Measurements from ENCODE around the gene SMR3B. TPM values are rescaled to one million over a fixed set of nuclear protein-coding genes. Genes with fewer than 3 reads are reported as not detected.

SMR3B gene
- total and polyA plus RNA-seq, 2 of the 8 experiments (the other 6 are each of a cell fraction or from before 2014, with no cell fraction given): not detected

DNA sequence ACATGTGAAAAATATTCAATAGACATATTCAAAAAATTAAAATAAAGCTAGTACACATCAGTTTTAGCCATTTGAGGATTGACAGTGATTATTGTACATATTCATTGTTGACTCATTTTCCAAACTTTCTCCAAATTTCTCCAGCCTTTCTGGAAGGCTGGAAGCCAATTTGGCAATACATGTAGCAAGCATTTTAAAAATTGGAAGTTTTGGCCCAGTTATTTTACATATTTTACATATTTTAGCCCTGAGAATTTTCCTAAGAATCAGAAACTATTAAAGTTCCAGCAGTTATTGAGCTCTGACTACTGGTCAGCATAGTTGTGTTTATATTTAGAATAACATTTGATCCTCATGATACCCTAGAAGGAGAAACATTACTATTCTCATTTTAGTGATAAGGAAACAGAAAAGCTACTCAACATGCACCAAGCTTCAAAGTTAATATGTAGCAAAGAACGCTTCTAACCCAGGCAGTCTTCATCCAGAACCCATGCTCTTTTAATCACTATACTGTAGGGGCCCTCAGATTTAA, 45.0 kb upstream of the SMR3B start:
- no peak overlapping the region for H3K4me2 ChIP-seq (ENCODE audit: insufficient read depth in 1 of 2, low read depth in 2 of 2, low read length in 2 of 2)
- H3K9ac ChIP-seq (replicated peaks in 1 of 4; ENCODE audit: extremely low read depth in 1 of 4, low read depth in 3 of 4, low read length in 3 of 4): no peak overlapping the region
- no peak overlapping the region for H3K27ac ChIP-seq (ENCODE audit: low read depth, low read length)
- no peak overlapping the region for H3K4ac ChIP-seq (replicated peaks; ENCODE audit: insufficient read length, low read depth, low read length)
- no peak overlapping the region for H2BK20ac ChIP-seq (ENCODE audit: low read length)
- ChIA-PET CTCF (ENCODE audit: partially characterized antibody) (no interaction called here), POLR2A (ENCODE audit: partially characterized antibody) (no interaction called here)
- H2BK5ac ChIP-seq (ENCODE audit: low read depth, low read length): no peak overlapping the region
- no peak overlapping the region for H2BK15ac ChIP-seq (ENCODE audit: low read length)
- no peaks in the 10 kb centered on the region for H3K79me2 ChIP-seq (ENCODE audit: control insufficient read depth in 1 of 2, insufficient read depth in 2 of 2, low read length in 2 of 2)
- H2AFZ ChIP-seq (ENCODE audit: low read length): no peak overlapping the region
- no peaks in the 10 kb centered on the region for H3K23me2 ChIP-seq (ENCODE audit: low read depth, low read length)
- no peaks in the 10 kb centered on the region for H3K36me3 ChIP-seq (ENCODE audit: control insufficient read depth in 2 of 4, insufficient read depth in 4 of 4, low read length in 3 of 4)
- no peaks in the 10 kb centered on the region for H3K4me1 ChIP-seq (replicated peaks in 1 of 4; ENCODE audit: control insufficient read depth in 3 of 4, insufficient read depth in 4 of 4, low read length in 3 of 4)
- H3K79me1 ChIP-seq (ENCODE audit: low read depth, low read length): no peaks in the 10 kb centered on the region
- no peak overlapping the region for H2BK12ac ChIP-seq (ENCODE audit: low read depth, low read length)
- H3K14ac ChIP-seq (ENCODE audit: insufficient read length): no peak overlapping the region
- DNase-seq (ENCODE audit: low read depth in 1 of 2, low spot score in 2 of 2): no peak
- FAIRE-seq: no peak
- no peak overlapping the region for H4K91ac ChIP-seq (replicated peaks; ENCODE audit: insufficient read length, low read length)
- WGBS, 2 experiments (ENCODE audit: extremely low coverage in 1 of 2, insufficient coverage in 1 of 2, insufficient read length in 1 of 2, insufficient replicate concordance in 2 of 2, low coverage in 1 of 2, low lambda C conversion rate in 2 of 2, missing lambda C conversion rate in 1 of 2): 90% methylated on average over 1 of the region's 1 CpG; no CpG with 5 or more reads in 1 of the 2 experiments
- H3K18ac ChIP-seq (ENCODE audit: extremely low read depth, low read length): no peak overlapping the region
- no peak overlapping the region for H4K5ac ChIP-seq (ENCODE audit: insufficient read length, low read depth, low read length)
- no peaks in the 10 kb centered on the region for H3K27me3 ChIP-seq (replicated peaks in 1 of 4; ENCODE audit: control insufficient read depth in 3 of 4, extremely low read depth in 1 of 4, insufficient read depth in 3 of 4, low read length in 3 of 4)
- H3K4me3 ChIP-seq (ENCODE audit: extremely low read depth in 1 of 4, insufficient read depth in 2 of 4, low read depth in 3 of 4, low read length in 4 of 4): no peak overlapping the region
- H3K56ac ChIP-seq (replicated peaks; ENCODE audit: insufficient read length, low read depth, low read length): no peak overlapping the region
- H4K8ac ChIP-seq (ENCODE audit: extremely low read depth, insufficient read depth, low read length): no peak overlapping the region
- H2BK120ac ChIP-seq (replicated peaks; ENCODE audit: low read depth, low read length): no peak overlapping the region
- no peaks in the 10 kb centered on the region for H4K20me1 ChIP-seq (replicated peaks in 1 of 2; ENCODE audit: control insufficient read depth in 1 of 2, insufficient read depth in 2 of 2, low read length in 2 of 2)
- no peaks in the 10 kb centered on the region for H3K9me3 ChIP-seq (ENCODE audit: insufficient read depth in 2 of 2, low read depth in 1 of 2, low read length in 1 of 2)
- H2AK5ac ChIP-seq (ENCODE audit: low read depth, low read length): no peak overlapping the region
- no peak overlapping the region for H3K23ac ChIP-seq (ENCODE audit: insufficient read length)
- TF ChIP-seq HDAC6 (IDR thresholded peaks at IDR 0.05; ENCODE audit: low read depth, low read length) (no peak), JUN (IDR thresholded peaks at IDR 0.05; ENCODE audit: low read depth, low read length) (no peak), TBP (IDR thresholded peaks at IDR 0.05; ENCODE audit: low read depth, low read length) (no peak), TAF7 (optimal IDR thresholded peaks at IDR 0.05; ENCODE audit: borderline replicate concordance, low read depth, low read length) (no peak), CEBPB (IDR thresholded peaks at IDR 0.05; ENCODE audit: low read depth, low read length) (no peak), EGR1 (IDR thresholded peaks at IDR 0.05; ENCODE audit: borderline replicate concordance, low read depth, low read length) (no peak)

Data from H1 (cell line).